Measurements from ENCODE around the gene PMS1. TPM values are rescaled to one million over a fixed set of nuclear protein-coding genes. Genes with fewer than 3 reads are reported as not detected.

PMS1 gene
- total and polyA plus RNA-seq, 9 of the 15 experiments (the other 6 are each of a cell fraction or from before 2014, with no cell fraction given), result 14.5 to 29.8 (median 24.7) TPM

DNA sequence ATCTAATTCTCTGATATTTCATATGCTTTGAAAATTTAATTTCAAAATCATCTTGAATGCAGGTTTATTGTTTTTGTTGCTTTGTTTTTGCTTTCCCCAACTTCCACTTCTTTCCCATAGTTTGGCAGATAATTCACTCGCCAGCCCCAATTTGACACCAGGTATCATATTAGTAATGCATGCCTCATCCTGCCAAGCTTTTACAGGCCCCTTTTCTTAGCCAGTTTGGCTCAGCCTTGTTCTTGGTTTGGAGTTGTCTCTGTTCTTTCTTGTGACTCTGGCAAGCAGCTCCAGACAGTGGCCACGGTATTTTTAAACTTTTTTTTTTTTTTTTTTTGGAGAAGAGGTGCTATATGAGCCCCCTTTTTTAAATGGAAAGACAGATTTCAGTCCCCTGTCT, 65.3 kb downstream of the PMS1 start:
- ChIA-PET POLR2A (interaction anchor here (1.4 kb wide), 1 partner anchor 9 kb away, joined by 3 read pairs; no protein-coding TSS in a partner anchor), CTCF (ENCODE audit: low intra/inter-chr PET ratio) (no interaction called here)
- H3K9me1 ChIP-seq (ENCODE audit: control insufficient read depth, insufficient read depth, low read length), result no peaks in the 10 kb centered on the region
- H2AFZ ChIP-seq (ENCODE audit: low read depth, low read length), result no peak overlapping the region
- no peak overlapping the region for H3K27ac ChIP-seq (ENCODE audit: extremely low read depth, low read depth, low read length)
- no peak for ATAC-seq
- TF ChIP-seq NR2F6 (CRISPR knock-in tag; IDR thresholded peaks at IDR 0.05), result no peak
- H4K20me1 ChIP-seq (replicated peaks; ENCODE audit: control insufficient read depth, insufficient read depth, low read length), result no peaks in the 10 kb centered on the region
- no peaks in the 10 kb centered on the region for H3K4me1 ChIP-seq (replicated peaks in 1 of 2; ENCODE audit: control insufficient read depth in 2 of 2, insufficient read depth in 2 of 2, low read length in 2 of 2)
- intact Hi-C loops (cut with micrococcal nuclease) (no loop called here), in situ Hi-C loops (cut with MboI) (no loop called here)
- DNase-seq (ENCODE audit: extremely low read depth in 1 of 4, low spot score in 3 of 4), result no peak
- 93% methylated on average over 1 of the region's 2 CpGs for WGBS (ENCODE audit: insufficient coverage, low coverage, missing lambda C conversion rate)
- H3K36me3 ChIP-seq (ENCODE audit: control insufficient read depth, insufficient read depth, low read length), result peaks cover 29% of the 10 kb centered on the region; the same call in 1 of the 3 replicates
- H3K79me2 ChIP-seq (ENCODE audit: control insufficient read depth, insufficient read depth, low read length), result no peaks in the 10 kb centered on the region
- H3K27me3 ChIP-seq (ENCODE audit: control insufficient read depth in 2 of 2, insufficient read depth in 2 of 2, low read length in 2 of 2), result no peaks in the 10 kb centered on the region
- no peak overlapping the region for H3K4me2 ChIP-seq (ENCODE audit: insufficient read depth, low read length)
- H3K9ac ChIP-seq (ENCODE audit: insufficient read depth in 1 of 2, low read depth in 2 of 2, low read length in 2 of 2), result no peak overlapping the region
- no peak for FAIRE-seq
- no peaks in the 10 kb centered on the region for H3K9me3 ChIP-seq (replicated peaks; ENCODE audit: control insufficient read depth, insufficient read depth, low read depth, low read length)
- no peak overlapping the region for H3K4me3 ChIP-seq
- BruUV-seq (replicated peaks), result no TSS peak

DNA sequence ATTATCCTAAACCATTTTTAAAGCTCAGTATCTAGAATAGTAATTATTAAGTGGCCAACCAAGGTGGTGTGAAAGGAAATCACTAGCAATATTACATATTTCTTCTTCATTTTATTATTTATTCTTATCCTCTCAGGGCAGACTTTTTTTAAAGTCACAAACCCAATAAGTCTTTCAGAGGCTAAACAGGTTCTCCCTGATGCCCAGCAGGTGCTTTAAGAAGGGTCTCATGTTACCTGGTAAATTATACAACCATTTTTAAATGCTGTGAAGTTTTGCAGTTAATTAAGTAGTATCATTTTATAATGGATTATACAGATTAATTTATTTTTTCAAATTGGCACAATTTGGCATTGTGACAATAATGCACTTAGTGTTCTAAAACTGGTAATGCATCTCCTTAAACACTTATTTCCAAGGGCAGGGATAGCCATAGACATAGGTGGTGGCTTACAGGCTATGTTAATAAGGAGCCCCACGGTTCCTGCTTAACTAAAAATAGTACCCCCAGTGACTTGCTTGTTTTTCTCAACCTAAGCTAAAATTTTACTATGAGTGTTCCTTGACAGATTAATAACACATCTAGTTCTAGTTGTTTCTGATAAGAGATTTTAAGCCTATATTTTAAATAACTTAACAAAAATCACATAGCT, 67.0 kb downstream of the PMS1 start:
- H3K4me1 ChIP-seq (replicated peaks in 1 of 2; ENCODE audit: control insufficient read depth in 2 of 2, insufficient read depth in 2 of 2, low read length in 2 of 2), result no peaks in the 10 kb centered on the region
- no peaks in the 10 kb centered on the region for H3K27me3 ChIP-seq (ENCODE audit: control insufficient read depth in 2 of 2, insufficient read depth in 2 of 2, low read length in 2 of 2)
- no peak overlapping the region for H3K27ac ChIP-seq (ENCODE audit: extremely low read depth, low read depth, low read length)
- no peaks in the 10 kb centered on the region for H4K20me1 ChIP-seq (replicated peaks; ENCODE audit: control insufficient read depth, insufficient read depth, low read length)
- peaks cover 29% of the 10 kb centered on the region; the same call in 1 of the 3 replicates for H3K36me3 ChIP-seq (ENCODE audit: control insufficient read depth, insufficient read depth, low read length)
- no peak overlapping the region for H3K4me2 ChIP-seq (ENCODE audit: insufficient read depth, low read length)
- in situ Hi-C loops (cut with MboI), result no loop called here
- ChIA-PET CTCF (ENCODE audit: low intra/inter-chr PET ratio) (no interaction called here), POLR2A (no interaction called here)
- no TSS peak for BruUV-seq (replicated peaks)
- DNase-seq (ENCODE audit: extremely low read depth in 1 of 4, low spot score in 3 of 4) (no peak), ATAC-seq (no peak), FAIRE-seq (no peak)
- H3K9ac ChIP-seq (ENCODE audit: insufficient read depth in 1 of 2, low read depth in 2 of 2, low read length in 2 of 2), result no peak overlapping the region
- no peak overlapping the region for H3K4me3 ChIP-seq
- H3K79me2 ChIP-seq (ENCODE audit: control insufficient read depth, insufficient read depth, low read length), result no peaks in the 10 kb centered on the region
- intact Hi-C loops (cut with micrococcal nuclease), result no loop called here
- no peaks in the 10 kb centered on the region for H3K9me3 ChIP-seq (replicated peaks; ENCODE audit: control insufficient read depth, insufficient read depth, low read depth, low read length)
- no peak overlapping the region for H2AFZ ChIP-seq (ENCODE audit: low read depth, low read length)
- WGBS (ENCODE audit: insufficient coverage, low coverage, missing lambda C conversion rate), result 36% methylated on average over 1 of the region's 1 CpG
- no peaks in the 10 kb centered on the region for H3K9me1 ChIP-seq (ENCODE audit: control insufficient read depth, insufficient read depth, low read length)
- TF ChIP-seq SIX5 (IDR thresholded peaks at IDR 0.05; ENCODE audit: borderline replicate concordance in 1 of 2, insufficient read depth in 1 of 2, low read depth in 1 of 2, low read length in 2 of 2), result no peak
- TF ChIP-seq HDAC3 (IDR thresholded peaks at IDR 0.05; ENCODE audit: borderline replicate concordance, partially characterized antibody), result no peak
- TF ChIP-seq YY1 (IDR thresholded peaks at IDR 0.05; ENCODE audit: borderline replicate concordance in 1 of 3, control insufficient read depth in 1 of 3, extremely low read depth in 1 of 3, insufficient read depth in 3 of 3, insufficient read length in 1 of 3, insufficient replicate concordance in 2 of 3, low read depth in 1 of 3, low read length in 2 of 3), result no peak
- no peak for TF ChIP-seq E2F3 (CRISPR knock-in tag; IDR thresholded peaks at IDR 0.05)
- TF ChIP-seq, protein P1, sequence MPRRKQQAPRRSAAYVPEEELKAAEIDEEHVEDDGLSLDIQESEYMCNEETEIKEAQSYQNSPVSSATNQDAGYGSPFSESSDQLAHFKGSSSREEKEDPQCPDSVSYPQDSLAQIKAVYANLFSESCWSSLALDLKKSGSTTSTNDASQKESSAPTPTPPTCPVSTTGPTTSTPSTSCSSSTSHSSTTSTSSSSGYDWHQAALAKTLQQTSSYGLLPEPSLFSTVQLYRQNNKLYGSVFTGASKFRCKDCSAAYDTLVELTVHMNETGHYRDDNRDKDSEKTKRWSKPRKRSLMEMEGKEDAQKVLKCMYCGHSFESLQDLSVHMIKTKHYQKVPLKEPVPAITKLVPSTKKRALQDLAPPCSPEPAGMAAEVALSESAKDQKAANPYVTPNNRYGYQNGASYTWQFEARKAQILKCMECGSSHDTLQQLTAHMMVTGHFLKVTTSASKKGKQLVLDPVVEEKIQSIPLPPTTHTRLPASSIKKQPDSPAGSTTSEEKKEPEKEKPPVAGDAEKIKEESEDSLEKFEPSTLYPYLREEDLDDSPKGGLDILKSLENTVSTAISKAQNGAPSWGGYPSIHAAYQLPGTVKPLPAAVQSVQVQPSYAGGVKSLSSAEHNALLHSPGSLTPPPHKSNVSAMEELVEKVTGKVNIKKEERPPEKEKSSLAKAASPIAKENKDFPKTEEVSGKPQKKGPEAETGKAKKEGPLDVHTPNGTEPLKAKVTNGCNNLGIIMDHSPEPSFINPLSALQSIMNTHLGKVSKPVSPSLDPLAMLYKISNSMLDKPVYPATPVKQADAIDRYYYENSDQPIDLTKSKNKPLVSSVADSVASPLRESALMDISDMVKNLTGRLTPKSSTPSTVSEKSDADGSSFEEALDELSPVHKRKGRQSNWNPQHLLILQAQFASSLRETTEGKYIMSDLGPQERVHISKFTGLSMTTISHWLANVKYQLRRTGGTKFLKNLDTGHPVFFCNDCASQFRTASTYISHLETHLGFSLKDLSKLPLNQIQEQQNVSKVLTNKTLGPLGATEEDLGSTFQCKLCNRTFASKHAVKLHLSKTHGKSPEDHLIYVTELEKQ (CRISPR knock-in tag; IDR thresholded peaks at IDR 0.05), result no peak
- no peak for TF ChIP-seq ZBTB1 (CRISPR knock-in tag; IDR thresholded peaks at IDR 0.05; ENCODE audit: borderline replicate concordance, low read depth)
- no peak for TF ChIP-seq MIER1 (IDR thresholded peaks at IDR 0.05; ENCODE audit: low read depth)
- no peak for TF ChIP-seq ZNF778 (CRISPR knock-in tag; IDR thresholded peaks at IDR 0.05)
- TF ChIP-seq PHF20 (IDR thresholded peaks at IDR 0.05; ENCODE audit: partially characterized antibody), result no peak
- no peak for TF ChIP-seq TEAD2 (tag; IDR thresholded peaks at IDR 0.05)
- TF ChIP-seq ZNF444 (CRISPR knock-in tag; IDR thresholded peaks at IDR 0.05), result no peak
